B cell (primary cell): ENCODE measurements around the gene ZCCHC2.

Source experiments
- CTCF ChIP-seq: fragments of 200-600 bp; IDR thresholded peaks from one replicate; pipeline ENCODE4 v1.8.0; 2022; ENCODE audit warnings: antibody characterized with exemption, mild to moderate bottlenecking
- EZH2 ChIP-seq: IDR thresholded peaks from 2 replicates; pipeline ENCODE4 v1.6.1; 2012; ENCODE audit warnings: borderline replicate concordance, low read depth, mild to moderate bottlenecking, moderate library complexity, low read length; ENCODE audit not compliant: insufficient read depth, poor library complexity, severe bottlenecking

- TF ChIP-seq CTCF (no peak), EZH2 (no peak)
Measured at GRCh38 chr18:62571037-62571436, 48.2 kb downstream of the ZCCHC2 start.
